H1 (cell line): ENCODE measurements around the gene CA5A. TPM values are rescaled to one million over a fixed set of nuclear protein-coding genes. Genes with fewer than 3 reads are reported as not detected.
"Not testable (repeated sequence)": the region's sequence is repeated elsewhere in the genome, so short reads cannot be mapped to it uniquely, and the experiment has no call there.

Experiments used
- CTCF ChIA-PET: fragments of 300-600 bp; sonication (Branson Sonifier 250); formaldehyde crosslinking; loops from one replicate; lab custom pipeline; 2021; ENCODE audit not compliant: partially characterized antibody; lab: Charles Lee
- POLR2A ChIA-PET: fragments of 300-600 bp; sonication (Branson Sonifier 250); formaldehyde crosslinking; loops from one replicate; lab custom pipeline; 2021; ENCODE audit warnings: inconsistent platforms; ENCODE audit not compliant: partially characterized antibody; lab: Charles Lee
- DNase-seq, 2 experiments: peaks; one replicate each; pipeline versions ENCODE4 v3.0.0 to v3.0.0-alpha.2; 2010 to 2022; ENCODE audit warnings: low spot score in 2 of 2, low read depth in 1 of 2, mixed read lengths in 1 of 2
- FAIRE-seq: peaks from 2 replicates; lab custom pipeline; 2011; peaks lifted over from hg19 to GRCh38; lab: Jason Lieb, UNC
- H2AFZ ChIP-seq: 2 replicates; pipeline ENCODE4 v1.8.1; 2012; ENCODE audit warnings: low read length, inconsistent platforms
- H2AK5ac ChIP-seq: 2 replicates; pipeline ENCODE4 v1.6.1; 2013; ENCODE audit warnings: low read depth, low read length
- H2BK120ac ChIP-seq: replicated peaks from 2 replicates; pipeline ENCODE3; 2013; ENCODE audit warnings: low read depth, low read length, inconsistent platforms
- H2BK12ac ChIP-seq: 2 replicates; pipeline ENCODE4 v1.6.1; 2013; ENCODE audit warnings: low read depth, low read length
- H2BK15ac ChIP-seq: 2 replicates; pipeline ENCODE4 v1.6.1; 2013; ENCODE audit warnings: low read length
- H2BK20ac ChIP-seq: 2 replicates; pipeline ENCODE4 v1.6.1; 2013; ENCODE audit warnings: low read length
- H2BK5ac ChIP-seq: 2 replicates; pipeline ENCODE4 v1.6.1; 2013; ENCODE audit warnings: low read depth, low read length
- H3K14ac ChIP-seq: 2 replicates; pipeline ENCODE4 v1.6.1; 2013; ENCODE audit warnings: inconsistent platforms; ENCODE audit not compliant: insufficient read length
- H3K18ac ChIP-seq: 2 replicates; pipeline ENCODE4 v1.6.1; 2013; ENCODE audit warnings: low read length; ENCODE audit errors: extremely low read depth
- H3K23ac ChIP-seq: 2 replicates; pipeline ENCODE4 v1.6.1; 2013; ENCODE audit warnings: inconsistent platforms; ENCODE audit not compliant: insufficient read length
- H3K23me2 ChIP-seq: 2 replicates; pipeline ENCODE4 v1.6.1; 2013; ENCODE audit warnings: low read depth, low read length
- H3K27ac ChIP-seq: 2 replicates; pipeline ENCODE4 v1.6.1; 2011; ENCODE audit warnings: low read depth, low read length, inconsistent platforms
- H3K27me3 ChIP-seq, 4 experiments: replicated peaks in 1 of 4; 1 replicate in 1 of 4; 2 replicates in 3 of 4; pipeline versions ENCODE4 v1.6.1 to v1.8.1; 2011 to 2013; ENCODE audit warnings: low read length in 3 of 4, mild to moderate bottlenecking in 3 of 4, inconsistent platforms in 2 of 4, mixed read lengths in 2 of 4, moderate library complexity in 1 of 4; ENCODE audit not compliant: control insufficient read depth in 3 of 4, insufficient read depth in 3 of 4; ENCODE audit errors: extremely low read depth in 1 of 4
- H3K36me3 ChIP-seq, 4 experiments: 2 replicates each; pipeline versions ENCODE4 v1.6.1 to v1.8.1; 2011 to 2013; ENCODE audit warnings: mild to moderate bottlenecking in 4 of 4, low read length in 3 of 4, moderate library complexity in 2 of 4, control low read depth in 1 of 4, inconsistent platforms in 1 of 4; ENCODE audit not compliant: insufficient read depth in 4 of 4, control insufficient read depth in 2 of 4
- H3K4ac ChIP-seq: replicated peaks from 2 replicates; pipeline ENCODE3; 2013; ENCODE audit warnings: low read length, low read depth, mixed read lengths, inconsistent platforms; ENCODE audit not compliant: insufficient read length
- H3K4me1 ChIP-seq, 4 experiments: replicated peaks in 1 of 4; 1 replicate in 1 of 4; 2 replicates in 3 of 4; pipeline versions ENCODE4 v1.6.1 to v1.8.1; 2011 to 2013; ENCODE audit warnings: low read length in 3 of 4, inconsistent platforms in 2 of 4, mixed read lengths in 1 of 4; ENCODE audit not compliant: insufficient read depth in 4 of 4, control insufficient read depth in 3 of 4
- H3K4me2 ChIP-seq, 2 experiments: 2 replicates each; pipeline versions ENCODE4 v1.6.1 to v1.8.1; 2011 to 2013; ENCODE audit warnings: low read depth in 2 of 2, low read length in 2 of 2, control low read depth in 1 of 2, inconsistent platforms in 1 of 2, mild to moderate bottlenecking in 1 of 2; ENCODE audit not compliant: insufficient read depth in 1 of 2
- H3K4me3 ChIP-seq, 4 experiments: fragments of 200-600, 300-600 bp in 1 of 4; sonication (generic), shearing (Covaris generic), sonication (Bioruptor Twin) in 1 of 4; 2 replicates each; pipeline versions ENCODE4 v1.5.1 to v1.8.1; 2011 to 2016; ENCODE audit warnings: low read length in 4 of 4, low read depth in 3 of 4, control low read depth in 2 of 4, inconsistent platforms in 2 of 4, mild to moderate bottlenecking in 2 of 4, mixed read lengths in 1 of 4, moderate library complexity in 1 of 4; ENCODE audit not compliant: insufficient read depth in 2 of 4; ENCODE audit errors: extremely low read depth in 1 of 4
- H3K56ac ChIP-seq: replicated peaks from 2 replicates; pipeline ENCODE3; 2013; ENCODE audit warnings: low read depth, mild to moderate bottlenecking, mixed read lengths, low read length, inconsistent platforms; ENCODE audit not compliant: insufficient read length
- H3K79me1 ChIP-seq: 2 replicates; pipeline ENCODE4 v1.6.1; 2013; ENCODE audit warnings: low read depth, low read length, control low read depth
- H3K79me2 ChIP-seq, 2 experiments: 2 replicates each; pipeline versions ENCODE4 v1.6.1 to v1.8.1; 2012 to 2013; ENCODE audit warnings: low read length in 2 of 2, mild to moderate bottlenecking in 2 of 2, inconsistent platforms in 1 of 2; ENCODE audit not compliant: insufficient read depth in 2 of 2, control insufficient read depth in 1 of 2
- H3K9ac ChIP-seq, 4 experiments: replicated peaks in 1 of 4; 1 replicate in 1 of 4; 2 replicates in 3 of 4; pipeline versions ENCODE4 v1.6.1 to v1.8.1; 2011 to 2013; ENCODE audit warnings: low read depth in 3 of 4, low read length in 3 of 4, control low read depth in 2 of 4, mild to moderate bottlenecking in 2 of 4, moderate library complexity in 2 of 4, inconsistent platforms in 1 of 4; ENCODE audit errors: extremely low read depth in 1 of 4
- H3K9me3 ChIP-seq, 2 experiments: 2 replicates each; pipeline versions ENCODE4 v1.6.1 to v1.8.1; 2012 to 2013; ENCODE audit warnings: mild to moderate bottlenecking in 2 of 2, moderate library complexity in 2 of 2, control low read depth in 1 of 2, inconsistent platforms in 1 of 2, low read depth in 1 of 2, low read length in 1 of 2, mixed read lengths in 1 of 2; ENCODE audit not compliant: insufficient read depth in 2 of 2
- H4K20me1 ChIP-seq, 2 experiments: replicated peaks in 1 of 2; 2 replicates each; pipeline versions ENCODE3 to v1.8.1; 2011 to 2013; ENCODE audit warnings: inconsistent platforms in 2 of 2, low read length in 2 of 2, mild to moderate bottlenecking in 1 of 2; ENCODE audit not compliant: insufficient read depth in 2 of 2, control insufficient read depth in 1 of 2
- H4K5ac ChIP-seq: 2 replicates; pipeline ENCODE4 v1.6.1; 2013; ENCODE audit warnings: low read length, low read depth, mixed read lengths, inconsistent platforms; ENCODE audit not compliant: insufficient read length
- H4K8ac ChIP-seq: 2 replicates; pipeline ENCODE4 v1.8.0; 2013; ENCODE audit warnings: mild to moderate bottlenecking, moderate library complexity, low read length, inconsistent platforms; ENCODE audit not compliant: insufficient read depth; ENCODE audit errors: extremely low read depth
- H4K91ac ChIP-seq: replicated peaks from 2 replicates; pipeline ENCODE3; 2013; ENCODE audit warnings: low read length, mixed read lengths, inconsistent platforms; ENCODE audit not compliant: insufficient read length
- CREB1 ChIP-seq: IDR thresholded peaks from 2 replicates; pipeline ENCODE4 v1.6.1; 2012; ENCODE audit warnings: inconsistent platforms
- CTCF ChIP-seq, 3 experiments: IDR thresholded peaks; 1 replicate in 2 of 3; 2 replicates in 1 of 3; pipeline versions ENCODE4 v1.5.1 to v1.6.1; 2011; ENCODE audit warnings: low read length in 3 of 3, mild to moderate bottlenecking in 3 of 3, inconsistent platforms in 2 of 3, low read depth in 1 of 3, moderate library complexity in 1 of 3; ENCODE audit not compliant: insufficient read depth in 1 of 3; ENCODE audit errors: control extremely low read depth in 1 of 3
- MAX ChIP-seq: IDR thresholded peaks from 2 replicates; pipeline ENCODE4 v1.6.1; 2012; ENCODE audit warnings: inconsistent platforms
- RAD21 ChIP-seq, 2 experiments: IDR thresholded peaks in 1 of 2; conservative IDR thresholded peaks in 1 of 2; 2 replicates each; pipeline ENCODE4 v1.6.1; 2011; ENCODE audit warnings: low read depth in 2 of 2, low read length in 2 of 2, improper control_type of control experiment in 1 of 2, inconsistent platforms in 1 of 2, mild to moderate bottlenecking in 1 of 2, moderate library complexity in 1 of 2
- TCF12 ChIP-seq: IDR thresholded peaks from 2 replicates; pipeline ENCODE4 v1.6.1; 2011; ENCODE audit warnings: low read depth, mild to moderate bottlenecking, low read length
- YY1 ChIP-seq: IDR thresholded peaks from 2 replicates; pipeline ENCODE4 v1.6.1; 2011; ENCODE audit warnings: low read depth, mild to moderate bottlenecking, low read length
- WGBS, 2 experiments: shearing (Covaris generic) in 1 of 2; methylation state at CpG; one replicate each; pipeline versions ENCODE4 v1.1.6 to v1.1.7; 2013 to 2015; ENCODE audit warnings: low lambda C conversion rate in 2 of 2, mixed read lengths in 2 of 2, inconsistent platforms in 1 of 2, low coverage in 1 of 2, missing lambda C conversion rate in 1 of 2; ENCODE audit not compliant: insufficient replicate concordance in 2 of 2, insufficient coverage in 1 of 2, insufficient read length in 1 of 2; ENCODE audit errors: extremely low coverage in 1 of 2, missing lambda C conversion rate in 1 of 2; 5-methylcytosine and 5-hydroxymethylcytosine counted together
- polyA plus RNA-seq, 7 experiments: library from polyadenylated mRNA; depleted of rRNA in 3 of 7; stranded (reverse) in 5 of 7; unstranded in 2 of 7; fragments of >200 nt in 5 of 7; fragments of 200-250 nt in 2 of 7; gene quantifications; 1 replicate in 5 of 7; 2 replicates in 1 of 7; 4 replicates in 1 of 7; pipeline versions ENCODE4 v1.2.1 to v1.2.3, GENCODE V29; 2011 to 2013; ENCODE audit warnings: missing spikeins in 2 of 7, mixed read lengths in 2 of 7
- total RNA-seq: library from RNA; stranded (reverse); fragmentation: NEBNext Ultra II Directional; extraction: Animal tissue kit (Norgen Biotek cat#: 25700); gene quantifications from 2 replicates; pipeline ENCODE4 v1.2.1, GENCODE V29; 2021

Gene CA5A
- total and polyA plus RNA-seq, 2 of the 8 experiments (the other 6 are each of a cell fraction or from before 2014, with no cell fraction given), result not detected

- H4K8ac ChIP-seq, H2BK5ac ChIP-seq, H3K56ac ChIP-seq, H3K4me1 ChIP-seq, H3K79me1 ChIP-seq, H4K5ac ChIP-seq, H2BK15ac ChIP-seq, H2AFZ ChIP-seq, H3K23ac ChIP-seq, H2AK5ac ChIP-seq, H3K14ac ChIP-seq, H3K9me3 ChIP-seq, H3K4ac ChIP-seq, H3K79me2 ChIP-seq, H4K20me1 ChIP-seq, POLR2A ChIA-PET: not testable (repeated sequence)
- peak; percentile 34 to 99 for DNase-seq
- Histone ChIP-seq H3K4me2 (peak overlapping the region in 1 of 2 experiments; percentile 29; a peak in 1 of 4 replicates), H2BK12ac (peak overlapping the region; percentile 55; the same call in 1 of the 2 replicates)
- TF ChIP-seq CTCF (IDR thresholded peaks at IDR 0.05; ENCODE audit: control extremely low read depth in 1 of 3, insufficient read depth in 1 of 3, low read depth in 1 of 3, low read length in 3 of 3) (peak; percentile 83 to 88 (median 87)), YY1 (0 out of 2 replicates have a peak, but pooled peaks have one; percentile 42), MAX (peak; percentile 60), CREB1 (peak; percentile 66), RAD21 (IDR thresholded peaks at IDR 0.05 in 1 of 2, conservative IDR thresholded peaks at IDR 0.05 in 1 of 2; ENCODE audit: low read depth in 2 of 2, low read length in 2 of 2) (peak; percentile 90 to 93), TCF12 (peak; percentile 44; the same call in 1 of the 2 replicates)
- TF ChIP-seq, all 59 proteins: peak for 6; not testable (repeated sequence) for 53
- H2BK120ac ChIP-seq, H3K4me3 ChIP-seq, H3K18ac ChIP-seq, H3K36me3 ChIP-seq, H3K27me3 ChIP-seq, H3K27ac ChIP-seq, H2BK20ac ChIP-seq, H4K91ac ChIP-seq, FAIRE-seq, H3K23me2 ChIP-seq, H3K9ac ChIP-seq: not testable (repeated sequence)
- 43% methylated on average over 36 of the region's 36 CpGs; no CpG with 5 or more reads in 1 of the 2 experiments for WGBS, 2 experiments
- CTCF ChIA-PET, result interaction anchor here (0.6 to 5.4 kb wide), 13 partner anchors 9 to 139 kb away, joined by 3 to 44 read pairs (median 4); no protein-coding TSS in a partner anchor
These were observed 27.0 kb downstream of the CA5A start for GRCh38 chr16:87909203-87909935.
